NCI-H187 (cell line): ENCODE results near the gene CIT.
"Not testable (repeated sequence)": the region's sequence is repeated elsewhere in the genome, so short reads cannot be mapped to it uniquely, and the experiment has no call there.

Source experiments
- DNase-seq, 2 experiments: peaks; one replicate each; lab custom pipeline; 2025; lab: John Stamatoyannopoulos, UW

The CIT gene

DNA sequence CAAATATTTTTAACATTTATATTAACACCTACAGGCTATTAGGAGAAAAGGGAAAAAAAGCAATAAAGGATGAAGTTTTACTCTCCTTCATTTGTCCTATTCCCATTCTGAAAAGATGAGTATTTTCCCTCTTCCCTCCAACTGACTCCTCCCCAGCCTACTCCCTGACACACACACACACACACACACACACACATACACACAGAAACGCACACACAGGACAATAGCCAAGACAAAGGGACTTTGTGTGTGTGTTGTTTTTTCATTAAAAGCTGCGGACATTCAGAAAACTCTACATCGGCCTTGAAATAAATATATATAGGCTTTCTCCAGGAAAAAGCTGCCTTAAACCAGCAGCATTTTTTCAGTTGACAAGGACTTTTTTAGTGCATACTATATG lies 134.4 kb downstream of the CIT start:
- DNase-seq, result no peak

DNA sequence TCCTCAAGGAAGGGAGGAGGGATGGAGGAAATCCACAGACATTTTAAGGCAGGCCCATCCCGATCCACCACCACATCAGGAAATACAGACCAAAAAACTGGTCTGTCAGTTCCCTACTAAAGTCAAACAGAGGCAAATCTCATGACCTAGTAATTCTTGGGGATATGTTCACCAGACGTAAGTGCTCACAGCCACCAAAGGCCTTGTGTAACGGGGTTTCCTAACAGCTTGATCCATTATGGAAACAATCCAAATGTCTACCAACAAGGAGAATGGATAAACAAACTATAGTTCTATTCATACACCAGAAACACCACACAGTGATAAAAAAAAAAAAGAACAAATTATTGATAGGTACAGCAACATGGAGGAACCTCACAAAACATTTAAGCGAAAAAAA lies 136.3 kb downstream of the CIT start:
- no peak for DNase-seq

DNA sequence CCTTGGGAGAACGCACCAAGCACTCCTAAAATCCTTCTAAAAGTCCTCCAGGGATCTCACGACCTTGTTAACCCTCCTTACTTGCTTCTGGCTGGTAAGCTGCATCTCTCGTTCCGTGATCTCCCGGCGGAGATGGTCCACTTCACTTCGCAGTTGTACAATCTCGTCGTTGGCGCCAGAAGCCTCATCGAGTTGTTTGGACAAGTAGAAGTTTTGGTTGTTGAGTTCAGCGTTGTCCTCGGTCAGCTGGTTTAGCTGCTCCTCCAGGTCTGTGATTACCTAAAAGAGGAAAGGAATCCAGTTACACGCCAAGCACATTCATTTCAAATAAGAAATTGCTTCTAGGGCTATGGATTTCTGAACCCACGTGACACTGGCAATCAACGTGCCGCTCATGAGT lies 142.0 kb downstream of the CIT start:
- no peak for DNase-seq

GRCh38 chr12:119730381-119730780 lies 146.7 kb downstream of the CIT start:
- no peak for DNase-seq

- no peak for DNase-seq
These were observed 147.2 kb downstream of the CIT start for GRCh38 chr12:119729871-119730270.

- no peak for DNase-seq
These were observed 148.7 kb downstream of the CIT start for GRCh38 chr12:119728444-119728745.

DNA sequence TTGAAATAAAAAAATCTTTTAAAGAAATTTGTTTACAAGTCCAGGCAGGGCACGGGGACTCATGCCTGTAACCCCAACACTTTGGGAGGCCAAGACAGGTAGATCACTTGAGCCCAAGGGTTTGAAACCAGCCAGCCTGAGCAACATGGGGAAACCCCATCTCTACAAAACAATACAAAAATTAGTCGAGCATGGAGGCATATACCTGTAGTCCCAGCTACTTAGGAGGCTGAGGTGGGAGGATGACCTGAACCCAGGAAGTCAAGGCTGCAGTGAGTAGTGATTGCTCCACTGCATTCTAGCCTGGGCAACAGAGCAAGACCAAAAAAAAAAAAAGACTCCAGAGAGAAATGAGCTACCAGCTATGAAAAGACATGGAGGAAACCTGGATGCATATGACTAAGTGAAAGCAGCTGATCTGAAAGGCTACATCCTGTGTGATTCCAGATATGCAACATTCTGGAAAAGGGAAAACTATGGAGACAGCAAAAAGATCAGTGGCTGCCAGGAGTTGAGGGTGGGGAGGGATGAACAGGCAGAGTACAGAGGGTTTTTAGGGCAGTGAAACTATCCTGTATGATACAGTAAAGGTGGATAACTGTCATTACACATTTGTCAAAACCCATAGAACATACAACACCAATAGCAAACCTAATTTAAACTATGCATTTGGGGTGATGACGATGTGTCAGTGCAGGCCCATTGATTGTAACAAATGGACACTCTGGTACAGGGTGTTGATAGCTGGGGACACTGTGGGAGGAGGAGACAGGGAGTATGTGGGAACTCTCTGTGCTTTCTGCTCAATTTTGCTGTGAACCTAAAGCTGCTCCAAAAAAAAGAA lies 149.3 kb downstream of the CIT start:
- no peak for DNase-seq

- DNase-seq, result no peak
These were observed 151.6 kb downstream of the CIT start for GRCh38 chr12:119725523-119725922.

DNA sequence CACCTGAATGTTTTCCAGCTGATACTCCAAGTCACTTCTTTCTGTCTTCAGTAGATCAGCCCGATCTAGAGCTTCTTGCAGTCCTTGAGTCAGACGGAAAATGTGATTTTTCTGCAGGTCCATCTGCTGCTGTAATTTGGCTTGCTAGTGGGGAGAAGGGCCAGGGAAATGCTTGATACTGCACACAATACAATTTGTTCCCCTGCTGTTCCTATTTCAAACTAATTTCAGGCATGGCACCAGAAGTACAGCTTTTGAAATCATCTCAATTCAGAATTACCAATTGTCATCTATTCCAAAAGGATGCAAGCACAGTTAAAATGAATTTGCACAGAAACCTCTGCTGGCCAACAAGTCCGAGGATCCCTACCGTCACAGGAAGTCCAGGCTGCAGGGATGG lies 155.8 kb downstream of the CIT start:
- DNase-seq, result no peak

GRCh38 chr12:119720349-119720748 lies 156.8 kb downstream of the CIT start:
- no peak for DNase-seq

GRCh38 chr12:119718141-119718540 lies 159.0 kb downstream of the CIT start:
- DNase-seq, result no peak

GRCh38 chr12:119715268-119715620 lies 161.9 kb downstream of the CIT start:
- no peak for DNase-seq

DNA sequence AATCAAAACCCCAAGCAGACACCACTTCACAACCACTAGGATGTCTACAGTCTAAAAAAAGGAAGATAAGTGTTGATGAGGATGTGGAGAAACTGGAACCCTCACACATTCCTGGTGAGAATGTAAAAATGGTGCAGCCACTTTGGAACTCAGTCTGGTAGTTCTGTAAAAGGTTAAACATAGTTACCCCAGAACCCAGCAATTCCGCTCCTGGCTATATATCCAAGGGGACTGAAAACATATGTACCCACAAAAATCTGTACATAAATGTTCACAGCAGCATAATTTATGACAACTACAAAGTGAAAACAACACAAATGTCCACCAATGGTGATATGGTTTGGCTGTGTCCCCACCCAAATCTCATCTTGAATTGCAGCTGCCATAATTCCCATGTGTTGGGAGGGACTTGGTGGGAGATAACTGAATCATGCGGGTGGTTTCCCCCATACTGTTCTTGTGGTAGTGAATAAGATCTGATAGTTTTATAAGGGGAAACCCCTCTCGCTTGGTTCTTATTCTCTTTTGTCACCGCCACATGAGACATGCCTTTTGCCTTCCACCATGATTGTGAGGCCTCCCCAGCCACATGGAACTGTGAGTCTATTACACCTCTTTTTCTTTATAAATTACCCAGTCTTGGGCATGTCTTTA lies 162.4 kb downstream of the CIT start:
- no peak for DNase-seq

- peak; percentile 70 to 92 for DNase-seq
These were observed 163.5 kb downstream of the CIT start for GRCh38 chr12:119713551-119714031.

DNA sequence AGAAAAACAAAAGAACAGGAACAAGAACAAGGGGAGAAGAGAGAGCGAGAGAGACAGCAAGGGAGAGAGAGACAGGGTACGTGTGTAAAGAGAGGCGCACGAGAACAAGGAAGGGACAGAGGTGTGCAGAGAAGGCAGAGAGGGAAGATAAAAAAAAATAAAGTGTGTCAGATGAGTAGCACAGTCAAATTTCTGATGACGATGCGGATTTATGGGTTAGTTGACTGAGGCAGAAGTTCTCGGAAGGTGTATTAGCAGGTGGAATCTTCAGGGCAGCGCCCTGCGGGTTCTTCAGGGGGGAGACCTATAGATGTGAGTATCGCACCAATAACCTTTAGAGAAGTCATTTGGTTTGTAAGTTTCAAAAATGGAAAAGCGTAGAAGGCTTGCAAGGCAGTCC lies 164.4 kb downstream of the CIT start:
- no peak for DNase-seq

DNA sequence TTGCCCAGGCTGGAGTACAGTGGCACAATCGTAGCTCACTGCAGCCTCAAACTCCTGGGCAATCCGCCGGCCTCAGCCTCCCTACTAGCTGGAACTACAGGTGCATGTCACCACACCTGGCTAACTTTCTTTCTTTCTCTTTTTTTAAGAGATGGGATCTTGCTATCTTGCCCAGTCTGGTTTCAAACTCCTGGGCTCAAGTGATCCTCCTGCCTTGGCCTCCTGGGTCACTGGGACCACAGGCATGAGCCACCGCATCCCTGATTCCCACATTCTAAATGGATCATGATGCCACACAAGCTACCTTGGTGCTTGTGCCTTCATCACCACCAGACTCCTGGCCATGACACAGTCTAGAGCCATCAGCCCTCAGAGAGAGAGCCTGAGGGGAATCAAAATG lies 165.4 kb downstream of the CIT start:
- no peak for DNase-seq

DNA sequence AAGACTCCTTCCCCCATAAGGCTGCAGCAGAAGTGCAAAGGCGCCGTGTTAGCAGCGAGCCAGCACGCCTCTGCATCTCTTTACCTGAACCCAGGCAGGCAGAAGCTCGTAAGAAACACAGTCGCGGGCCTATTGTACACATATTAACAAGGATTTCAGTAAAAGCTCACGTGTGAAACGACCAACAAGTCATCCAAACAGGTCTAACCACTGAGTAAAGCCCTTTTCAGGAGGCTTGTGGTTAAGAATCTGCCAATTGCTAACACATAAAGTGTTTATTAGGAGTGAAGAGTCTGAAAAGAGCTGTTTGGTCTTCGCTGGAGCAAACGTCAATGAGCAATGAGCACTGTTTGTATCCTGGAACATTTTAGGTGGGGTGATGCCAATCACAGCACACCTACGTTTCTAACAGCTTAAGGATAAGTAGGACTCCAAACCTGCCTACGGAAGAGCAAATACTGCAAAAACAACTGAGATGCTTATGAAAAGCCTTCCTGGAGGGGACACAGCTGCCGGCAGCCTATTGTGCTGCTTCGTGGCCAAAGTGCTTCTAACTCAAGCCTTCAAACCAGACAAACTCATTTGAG lies 166.1 kb downstream of the CIT start:
- peak; percentile 42 to 81 for DNase-seq

DNA sequence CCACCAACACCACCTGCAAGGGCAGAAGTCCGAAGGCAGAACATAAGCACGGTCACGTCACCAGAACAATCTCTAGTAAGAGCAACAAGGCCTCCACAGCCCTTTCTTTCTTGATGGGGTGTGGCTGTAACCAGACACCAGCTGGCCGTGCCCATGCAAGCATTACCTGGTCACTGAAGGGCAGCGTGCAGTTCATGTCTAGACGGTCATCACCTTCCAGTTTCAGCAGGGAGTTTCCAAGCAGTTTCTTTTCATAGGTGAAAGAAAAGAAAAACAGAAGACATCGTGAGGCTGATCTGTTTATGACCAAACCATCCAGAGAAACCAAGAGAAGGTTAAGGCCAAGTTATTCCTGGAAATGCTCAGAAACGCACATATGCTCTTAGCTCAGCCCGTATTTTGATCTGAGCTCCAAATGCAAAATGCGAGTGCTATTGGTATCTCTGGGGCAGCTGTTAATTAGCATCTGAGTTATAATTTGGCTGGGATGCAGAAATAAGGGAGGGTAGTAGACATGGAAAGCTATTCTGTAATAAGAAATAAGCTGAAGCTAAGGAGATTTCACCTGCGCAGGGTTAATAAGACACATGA lies 166.7 kb downstream of the CIT start:
- peak in 1 of 2 experiments; percentile 42 for DNase-seq

- not testable (repeated sequence) for DNase-seq
These were observed 170.7 kb downstream of the CIT start for GRCh38 chr12:119706427-119706826.

DNA sequence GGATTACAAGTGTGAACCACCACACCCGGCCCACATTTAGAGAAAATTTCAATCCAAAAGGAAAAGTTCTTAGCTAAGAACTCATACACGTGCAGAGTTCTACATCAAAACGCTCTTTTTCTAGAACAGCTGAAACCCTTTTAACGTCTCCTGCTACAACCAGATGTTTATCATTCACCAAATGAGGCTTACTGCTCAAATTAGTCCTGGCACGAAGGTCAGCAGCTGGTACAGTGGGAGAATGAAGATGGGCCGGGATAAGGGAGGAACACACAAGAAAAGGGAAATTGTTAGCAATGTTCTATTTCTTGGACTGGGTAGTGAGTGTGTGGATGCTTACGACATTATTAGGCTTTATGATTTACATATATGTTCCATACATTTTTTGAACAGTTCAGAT lies 171.9 kb downstream of the CIT start:
- DNase-seq, result no peak

- DNase-seq, result no peak
These were observed 172.9 kb downstream of the CIT start for GRCh38 chr12:119704065-119704747.

- DNase-seq, result no peak
These were observed 177.0 kb downstream of the CIT start for GRCh38 chr12:119700078-119700477.
